ENCODE results near the gene DHRSX. TPM values are rescaled to one million over a fixed set of nuclear protein-coding genes. Genes with fewer than 3 reads are reported as not detected.

The DHRSX gene
- total and polyA plus RNA-seq, 2 of the 8 experiments (the other 6 are each of a cell fraction or from before 2014, with no cell fraction given) = 35.1 to 43.4 TPM

GRCh38 chrX:2369206-2369605 lies 131.6 kb downstream of the DHRSX start:
- H3K4me3 ChIP-seq (ENCODE audit: extremely low read depth in 1 of 4, insufficient read depth in 2 of 4, low read depth in 3 of 4, low read length in 4 of 4) = no peak overlapping the region
- no peak overlapping the region for H3K14ac ChIP-seq (ENCODE audit: insufficient read length)
- H4K8ac ChIP-seq (ENCODE audit: extremely low read depth, insufficient read depth, low read length) = no peak overlapping the region
- no peak overlapping the region for H2AFZ ChIP-seq (ENCODE audit: low read length)
- no peak overlapping the region for H3K9ac ChIP-seq (replicated peaks in 1 of 4; ENCODE audit: extremely low read depth in 1 of 4, low read depth in 3 of 4, low read length in 3 of 4)
- 87% methylated on average over 5 of the region's 5 CpGs; no CpG with 5 or more reads in 1 of the 2 experiments for WGBS, 2 experiments (ENCODE audit: extremely low coverage in 1 of 2, insufficient coverage in 1 of 2, insufficient read length in 1 of 2, insufficient replicate concordance in 2 of 2, low coverage in 1 of 2, low lambda C conversion rate in 2 of 2, missing lambda C conversion rate in 1 of 2)
- H3K4me1 ChIP-seq (replicated peaks in 1 of 4; ENCODE audit: control insufficient read depth in 3 of 4, insufficient read depth in 4 of 4, low read length in 3 of 4) = peaks cover 0 to 3% (median 0%) of the 10 kb centered on the region in 4 experiments; a peak in 1 of 7 replicates
- H2BK20ac ChIP-seq (ENCODE audit: low read length) = no peak overlapping the region
- DNase-seq (ENCODE audit: low read depth in 1 of 2, low spot score in 2 of 2) (no peak), FAIRE-seq (no peak)
- peaks cover 5% of the 10 kb centered on the region; the same call in 1 of the 2 replicates for H3K23me2 ChIP-seq (ENCODE audit: low read depth, low read length)
- H4K5ac ChIP-seq (ENCODE audit: insufficient read length, low read depth, low read length) = no peak overlapping the region
- H2BK5ac ChIP-seq (ENCODE audit: low read depth, low read length) = no peak overlapping the region; the same call in 1 of the 2 replicates
- no peak overlapping the region for H2BK120ac ChIP-seq (replicated peaks; ENCODE audit: low read depth, low read length)
- H3K4ac ChIP-seq (replicated peaks; ENCODE audit: insufficient read length, low read depth, low read length) = no peak overlapping the region
- H2BK15ac ChIP-seq (ENCODE audit: low read length) = no peak overlapping the region
- H3K27me3 ChIP-seq (replicated peaks in 1 of 4; ENCODE audit: control insufficient read depth in 3 of 4, extremely low read depth in 1 of 4, insufficient read depth in 3 of 4, low read length in 3 of 4) = no peaks in the 10 kb centered on the region
- no peak overlapping the region for H3K18ac ChIP-seq (ENCODE audit: extremely low read depth, low read length)
- no peak overlapping the region for H3K23ac ChIP-seq (ENCODE audit: insufficient read length)
- no peaks in the 10 kb centered on the region for H4K20me1 ChIP-seq (replicated peaks in 1 of 2; ENCODE audit: control insufficient read depth in 1 of 2, insufficient read depth in 2 of 2, low read length in 2 of 2)
- peaks cover 0 to 3% of the 10 kb centered on the region in 2 experiments; a peak in 1 of 4 replicates for H3K9me3 ChIP-seq (ENCODE audit: insufficient read depth in 2 of 2, low read depth in 1 of 2, low read length in 1 of 2)
- POLR2A ChIA-PET (ENCODE audit: partially characterized antibody) = no interaction called here
- no peak overlapping the region for H2BK12ac ChIP-seq (ENCODE audit: low read depth, low read length)
- H3K4me2 ChIP-seq (ENCODE audit: insufficient read depth in 1 of 2, low read depth in 2 of 2, low read length in 2 of 2) = no peak overlapping the region
- H3K36me3 ChIP-seq (ENCODE audit: control insufficient read depth in 2 of 4, insufficient read depth in 4 of 4, low read length in 3 of 4) = peaks cover 0 to 1% (median 0%) of the 10 kb centered on the region in 4 experiments; a peak in 2 of 8 replicates
- no peak overlapping the region for H3K56ac ChIP-seq (replicated peaks; ENCODE audit: insufficient read length, low read depth, low read length)
- no peaks in the 10 kb centered on the region for H3K79me2 ChIP-seq (ENCODE audit: control insufficient read depth in 1 of 2, insufficient read depth in 2 of 2, low read length in 2 of 2)
- H4K91ac ChIP-seq (replicated peaks; ENCODE audit: insufficient read length, low read length) = no peak overlapping the region
- CTCF ChIA-PET (ENCODE audit: partially characterized antibody) = no interaction called here
- peaks cover 4% of the 10 kb centered on the region; the same call in 1 of the 2 replicates for H3K79me1 ChIP-seq (ENCODE audit: low read depth, low read length)
- no peak overlapping the region for H3K27ac ChIP-seq (ENCODE audit: low read depth, low read length)
- no peak overlapping the region for H2AK5ac ChIP-seq (ENCODE audit: low read depth, low read length)
- TF ChIP-seq GABPA (IDR thresholded peaks at IDR 0.05; ENCODE audit: borderline replicate concordance, insufficient read depth, low read length) (no peak), MAX (IDR thresholded peaks at IDR 0.05) (no peak), SP4 (IDR thresholded peaks at IDR 0.05; ENCODE audit: low read length) (no peak), SIX5 (IDR thresholded peaks at IDR 0.05; ENCODE audit: low read depth, low read length) (no peak), GTF2F1 (IDR thresholded peaks at IDR 0.05; ENCODE audit: borderline replicate concordance, low read depth, low read length) (no peak), USF2 (IDR thresholded peaks at IDR 0.05; ENCODE audit: low read length) (no peak), CTCF (IDR thresholded peaks at IDR 0.05; ENCODE audit: control extremely low read depth in 1 of 3, insufficient read depth in 1 of 3, low read depth in 1 of 3, low read length in 3 of 3) (no peak), SP1 (IDR thresholded peaks at IDR 0.05; ENCODE audit: low read depth, low read length) (no peak)
